LoVo (cell line): ENCODE measurements around the gene SERPINB12.
A peak's percentile ranks its signal among the peaks of the same experiment; 100 is the strongest.

Experiments
- DNase-seq: peaks from one replicate; pipeline ENCODE4 v3.0.0-alpha.2; 2016; ENCODE audit warnings: low spot score

The SERPINB12 gene

GRCh38 chr18:63542069-63542468 is at the start of gene SERPINB12:
SERPINB12 (plus strand) TSS chr18:63542369; CDS start chr18:63556160, 13,791 bp downstream.
- no peak for DNase-seq

GRCh38 chr18:63492851-63493250 is 49.3 kb upstream of the SERPINB12 start:
- no peak for DNase-seq

DNA sequence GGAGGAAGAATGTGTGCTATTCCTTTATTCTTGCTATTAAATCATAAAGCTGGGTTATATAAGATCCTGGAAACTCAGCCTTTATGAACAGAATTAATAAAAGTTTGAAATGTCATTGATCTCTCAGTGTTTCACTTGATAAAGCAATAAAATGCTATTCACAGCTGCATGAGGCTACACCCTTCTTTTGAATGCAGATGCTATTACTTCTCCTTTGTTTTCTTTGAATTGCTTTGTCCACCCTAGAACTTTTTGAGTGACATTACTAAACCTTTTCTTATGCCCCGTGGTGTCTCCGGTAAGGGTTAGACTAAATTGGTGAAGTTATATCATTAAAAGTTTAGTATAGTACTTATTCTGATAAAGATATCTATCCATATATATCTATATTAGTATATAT is 46.5 kb upstream of the SERPINB12 start:
- no peak for DNase-seq

- peak; percentile 29 for DNase-seq
Observed at GRCh38 chr18:63505566-63506335, 36.4 kb upstream of the SERPINB12 start.

DNA sequence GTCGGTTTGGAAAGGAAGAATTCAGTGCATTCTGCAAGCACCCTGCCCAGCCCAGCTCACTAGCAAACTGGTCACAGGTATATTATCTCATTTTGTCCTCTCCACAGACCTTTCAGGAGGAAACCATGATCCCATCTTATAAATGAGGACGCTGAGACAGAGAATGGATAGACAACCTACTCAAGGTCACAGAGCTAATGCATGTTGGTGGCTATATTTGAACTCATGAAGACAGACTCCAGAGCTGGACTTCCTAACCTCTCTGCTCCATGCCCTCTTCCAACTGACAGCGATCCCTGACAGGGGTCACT is 35.9 kb upstream of the SERPINB12 start:
- no peak for DNase-seq

DNA sequence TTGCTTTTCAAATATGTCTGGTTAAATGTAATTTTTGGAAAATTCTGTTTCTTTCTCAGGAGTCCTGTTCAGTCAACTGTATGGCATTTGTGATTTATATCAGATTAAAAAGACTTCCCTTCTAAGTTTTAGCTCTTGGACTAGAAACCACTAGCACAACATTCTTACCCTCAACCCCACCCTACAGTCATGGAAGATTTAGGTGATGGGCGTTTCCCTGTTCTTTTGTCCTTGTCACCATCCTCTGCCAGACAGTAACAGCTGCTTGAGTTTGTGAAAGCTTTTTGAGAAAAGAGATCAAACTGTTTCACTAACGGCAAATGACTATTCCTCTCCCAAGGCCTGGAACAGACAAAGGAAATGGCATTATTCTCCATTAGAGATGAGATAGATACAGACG is 33.6 kb upstream of the SERPINB12 start:
- DNase-seq: no peak

DNA sequence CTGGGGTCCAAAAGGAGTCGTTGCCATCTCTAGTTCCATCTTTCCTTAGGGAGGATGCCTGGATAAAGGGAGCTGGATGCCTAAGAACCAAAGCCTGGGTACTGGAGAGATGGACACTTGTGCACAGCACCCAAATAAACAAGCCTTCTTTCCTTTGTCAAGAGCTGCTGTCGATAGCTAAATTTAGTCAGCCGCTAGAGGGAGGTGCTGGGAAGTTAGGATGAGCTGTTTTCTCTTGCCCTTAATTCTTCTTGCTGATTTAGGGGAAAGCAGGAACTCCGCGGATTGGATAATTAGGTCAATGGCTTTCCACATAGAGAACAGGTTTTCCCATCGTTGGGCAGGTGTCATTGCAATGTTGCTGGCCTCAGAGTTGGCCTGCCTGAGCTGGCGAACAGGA is 30.9 kb upstream of the SERPINB12 start:
- DNase-seq: peak; percentile 55

GRCh38 chr18:63514326-63514725 is 27.8 kb upstream of the SERPINB12 start:
- DNase-seq: no peak

GRCh38 chr18:63514888-63515678 is 27.1 kb upstream of the SERPINB12 start:
- no peak for DNase-seq

GRCh38 chr18:63515801-63516200 is 26.4 kb upstream of the SERPINB12 start:
- no peak for DNase-seq

- peak; percentile 80 for DNase-seq
Observed at GRCh38 chr18:63518178-63519012, 23.8 kb upstream of the SERPINB12 start.

- DNase-seq: no peak
Observed at GRCh38 chr18:63520053-63520685, 22.0 kb upstream of the SERPINB12 start.

DNA sequence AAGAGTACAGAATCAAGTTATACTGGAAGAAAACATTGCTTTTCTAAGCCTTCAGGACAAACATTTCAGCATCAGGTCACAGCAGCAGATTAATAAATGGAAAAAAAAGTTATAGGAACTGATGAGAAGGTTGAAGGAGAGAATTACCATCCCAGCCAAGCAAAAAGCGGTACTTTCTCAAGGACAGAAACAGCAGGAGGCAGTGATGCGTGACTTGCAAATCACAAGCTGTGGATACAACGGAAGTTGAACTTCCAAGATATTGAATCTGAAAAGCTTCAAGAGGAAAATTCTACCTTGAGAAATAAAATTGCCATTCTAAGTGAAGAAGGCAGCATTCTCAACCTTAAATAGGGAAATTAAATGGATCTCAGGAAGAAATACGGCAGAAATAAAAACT is 18.5 kb upstream of the SERPINB12 start:
- no peak for DNase-seq

- DNase-seq: no peak
Observed at GRCh38 chr18:63527251-63527650, 14.9 kb upstream of the SERPINB12 start.

- no peak for DNase-seq
Observed at GRCh38 chr18:63528863-63529492, 13.2 kb upstream of the SERPINB12 start.

GRCh38 chr18:63532471-63532870 is 9.7 kb upstream of the SERPINB12 start:
- DNase-seq: no peak

DNA sequence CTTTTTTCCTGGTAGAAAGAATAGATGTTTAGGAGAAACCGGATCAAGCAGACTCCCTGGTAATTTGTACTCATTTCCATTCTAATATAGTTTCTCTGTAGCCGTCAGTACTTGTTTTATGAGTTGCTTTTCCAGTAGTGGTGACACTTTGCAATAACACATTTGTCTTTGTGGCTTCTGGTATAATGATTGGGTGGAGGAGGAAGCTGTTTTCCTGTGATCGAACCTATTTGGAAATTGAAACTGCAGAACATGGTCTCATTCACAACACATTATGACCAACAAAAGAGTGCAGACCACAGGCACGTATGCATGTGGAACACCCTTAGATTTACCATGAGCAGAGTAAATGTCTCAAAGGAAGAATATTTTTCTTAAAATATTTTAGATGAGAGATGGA is 7.6 kb upstream of the SERPINB12 start:
- DNase-seq: no peak

DNA sequence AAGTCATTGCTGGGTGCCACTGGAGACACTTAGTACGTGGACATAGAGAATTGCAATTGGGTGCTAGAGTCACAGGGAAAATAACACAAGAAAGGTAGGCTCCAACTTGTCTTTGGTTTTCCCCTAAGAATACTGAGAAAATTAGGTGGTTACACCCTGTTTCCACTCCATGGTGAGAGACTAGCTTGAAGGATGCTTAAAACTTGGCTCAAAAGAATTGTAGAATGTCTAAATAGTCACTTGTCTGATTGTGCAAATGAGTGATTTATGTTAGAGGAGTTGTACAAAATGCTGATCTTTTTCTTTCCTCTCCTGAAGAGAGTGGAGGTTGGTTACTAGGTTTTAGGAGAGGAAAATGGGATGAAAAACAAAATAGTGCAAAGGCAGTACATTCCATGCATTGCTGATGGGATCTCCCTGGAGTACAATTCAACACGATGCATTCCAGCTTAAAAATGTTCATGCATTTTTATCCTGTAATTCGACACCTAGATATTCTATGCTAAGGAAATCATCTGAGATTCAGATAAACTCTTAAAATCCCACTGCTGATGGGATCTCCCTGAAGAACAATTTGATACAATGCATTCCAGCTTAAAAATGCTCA is 2.2 kb upstream of the SERPINB12 start:
- DNase-seq: no peak

- DNase-seq: no peak
Observed at GRCh38 chr18:63544017-63544416, 1.8 kb downstream of the SERPINB12 start.

- no peak for DNase-seq
Observed at GRCh38 chr18:63545000-63545399, 2.8 kb downstream of the SERPINB12 start.

- DNase-seq: no peak
Observed at GRCh38 chr18:63550068-63550467, 7.9 kb downstream of the SERPINB12 start.
